Retinal pigment epithelial cell (primary cell): ENCODE measurements around the gene RAC2.
A peak's percentile ranks its signal among the peaks of the same experiment; 100 is the strongest.

Experiments used
- DNase-seq: peaks from one replicate; pipeline ENCODE4 v3.0.0-alpha.2; 2010; ENCODE audit warnings: low read depth
- H3K4me3 ChIP-seq: 2 replicates; pipeline ENCODE4 v1.5.1; 2011; ENCODE audit warnings: mild to moderate bottlenecking, low read length, control low read depth, moderate library complexity
- CTCF ChIP-seq: conservative IDR thresholded peaks from 2 replicates; pipeline ENCODE4 v1.5.1; 2011; ENCODE audit warnings: low read depth, low read length, control low read depth, inconsistent platforms

RAC2 gene

GRCh38 chr22:37240240-37240940, 3.7 kb downstream of the RAC2 start:
- H3K4me3 ChIP-seq: no peak overlapping the region
- TF ChIP-seq CTCF: no peak

GRCh38 chr22:37239336-37240239, 4.5 kb downstream of the RAC2 start:
- no peak for TF ChIP-seq CTCF
- DNase-seq: no peak
- H3K4me3 ChIP-seq: no peak overlapping the region

More at GRCh38 chr22:37240240-37240940, 3.7 kb downstream of the RAC2 start:
- DNase-seq: no peak

- no peak for TF ChIP-seq CTCF
- peak; percentile 88 for DNase-seq
- H3K4me3 ChIP-seq: no peak overlapping the region
Observed at GRCh38 chr22:37237371-37238268, 6.4 kb downstream of the RAC2 start.

GRCh38 chr22:37235897-37236607, 8.0 kb downstream of the RAC2 start:
- no peak overlapping the region for H3K4me3 ChIP-seq
- no peak for TF ChIP-seq CTCF
- no peak for DNase-seq

GRCh38 chr22:37234736-37235711, 9.0 kb downstream of the RAC2 start:
- DNase-seq: no peak
- TF ChIP-seq CTCF: no peak
- H3K4me3 ChIP-seq: no peak overlapping the region
